NCI-H1092 treated with DMSO at 0.1 percent for 48 hours (cell line): ENCODE measurements around the gene NTRK3.

Source experiments
- DNase-seq: peaks from one replicate; lab custom pipeline; 2025; lab: John Stamatoyannopoulos, UW

The NTRK3 gene

DNA sequence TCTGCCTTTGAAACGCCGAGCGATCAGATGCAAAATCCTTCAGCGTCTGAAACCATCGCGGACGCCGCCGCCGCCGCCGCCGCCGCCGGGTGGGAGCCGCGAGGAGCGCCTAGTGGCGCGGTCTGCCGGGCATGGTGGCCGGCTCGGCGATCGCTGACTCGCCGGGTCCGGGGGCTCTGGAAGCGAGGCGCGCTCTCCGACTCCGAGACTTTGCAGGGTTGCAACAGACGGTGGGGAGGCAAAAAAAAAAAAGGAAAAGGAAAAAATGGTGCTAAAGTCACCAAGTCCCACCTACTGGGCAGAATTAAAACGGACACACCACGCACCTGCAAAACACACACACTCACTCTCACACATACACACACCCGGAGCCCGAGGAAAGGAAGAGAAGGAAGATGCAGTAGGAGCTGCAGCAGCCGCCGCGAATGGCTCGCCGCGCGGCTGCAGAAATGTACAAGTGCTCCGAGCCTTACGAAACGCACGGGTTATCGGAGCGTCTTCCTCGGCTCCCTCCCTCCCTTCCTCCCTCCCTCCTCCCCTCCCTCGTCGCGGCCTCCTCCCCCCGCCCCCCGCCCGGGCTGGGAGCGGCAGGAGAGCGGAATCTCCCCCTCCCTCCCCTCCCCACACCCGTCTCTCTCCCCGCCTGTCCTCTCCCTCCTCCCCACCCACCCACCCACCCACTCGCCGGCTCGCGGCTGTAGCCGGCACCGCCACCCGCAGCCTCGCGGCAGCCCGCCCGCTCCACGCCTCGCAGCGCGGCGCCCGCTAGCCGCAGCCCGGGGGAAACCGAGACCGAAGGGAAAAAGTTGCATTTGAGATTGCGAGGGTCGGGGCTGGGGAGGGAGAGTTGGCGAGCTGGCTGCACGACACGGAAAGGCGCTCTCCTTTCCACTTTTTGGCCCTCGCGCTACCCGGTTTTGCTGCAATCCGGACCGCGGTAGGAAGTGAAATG lies at the start of gene NTRK3:
Gene NTRK3, minus strand, starts transcription at position 461 of the 952 bp plus-strand sequence. CDS start 586 bp downstream, outside the sequence.
- DNase-seq, result peak; percentile 27

DNA sequence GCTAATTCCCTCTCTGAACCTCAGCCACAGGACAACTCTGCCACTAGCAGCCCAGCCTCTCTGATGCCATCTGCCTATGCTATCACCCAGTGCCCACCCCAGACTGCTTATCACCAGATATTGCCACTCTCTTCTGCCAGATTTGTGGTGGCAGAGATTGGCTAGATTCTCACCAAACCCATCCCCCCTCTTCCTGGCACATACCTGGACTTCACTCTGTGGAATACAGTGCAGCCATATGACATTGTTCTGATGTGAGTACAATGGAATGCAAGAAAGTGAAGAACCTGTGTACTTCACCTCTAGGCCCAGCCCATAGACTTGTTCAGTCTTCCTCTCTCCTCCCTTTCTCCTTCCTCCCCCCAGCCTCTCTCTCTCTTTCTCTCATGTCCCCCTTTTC lies 46.9 kb upstream of the NTRK3 start:
- no peak for DNase-seq

DNA sequence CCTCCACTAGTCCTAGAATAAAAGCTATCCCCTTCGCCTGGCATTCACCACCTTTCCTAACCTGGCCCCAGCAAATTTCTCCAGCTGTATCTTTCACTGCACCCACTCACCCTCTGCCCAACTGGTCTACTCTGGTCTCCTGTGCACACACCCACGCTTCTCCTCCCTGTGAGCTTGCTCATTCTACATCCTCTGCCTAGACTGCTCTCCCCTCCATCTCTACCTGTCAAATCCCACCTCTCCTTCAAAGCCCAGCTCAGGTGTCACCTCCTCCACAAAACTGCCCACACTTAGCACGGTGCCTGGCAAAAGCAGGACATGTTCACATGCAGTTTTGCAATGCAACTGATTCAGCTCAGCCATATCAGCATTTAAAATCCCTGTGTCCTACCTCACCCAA lies 45.8 kb upstream of the NTRK3 start:
- DNase-seq, result no peak

DNA sequence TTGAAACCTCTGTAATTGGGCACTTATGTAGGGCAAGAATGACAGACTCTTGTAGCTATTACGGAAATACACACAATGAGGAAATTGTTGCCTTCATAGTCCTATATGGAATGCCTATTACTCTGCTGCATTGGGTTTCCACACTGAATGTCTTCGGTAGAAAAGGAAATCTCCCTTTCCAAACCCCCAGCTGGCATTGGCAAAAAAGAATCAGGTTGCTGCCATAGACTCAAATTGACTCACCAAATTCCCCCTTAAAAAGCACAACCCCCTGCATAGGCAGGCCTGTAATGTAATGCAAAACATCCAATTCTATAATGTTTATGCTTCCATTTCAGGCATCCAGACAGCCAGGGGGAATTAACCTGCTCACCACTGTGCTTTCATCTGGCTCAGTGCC lies 44.8 kb upstream of the NTRK3 start:
- no peak for DNase-seq

DNA sequence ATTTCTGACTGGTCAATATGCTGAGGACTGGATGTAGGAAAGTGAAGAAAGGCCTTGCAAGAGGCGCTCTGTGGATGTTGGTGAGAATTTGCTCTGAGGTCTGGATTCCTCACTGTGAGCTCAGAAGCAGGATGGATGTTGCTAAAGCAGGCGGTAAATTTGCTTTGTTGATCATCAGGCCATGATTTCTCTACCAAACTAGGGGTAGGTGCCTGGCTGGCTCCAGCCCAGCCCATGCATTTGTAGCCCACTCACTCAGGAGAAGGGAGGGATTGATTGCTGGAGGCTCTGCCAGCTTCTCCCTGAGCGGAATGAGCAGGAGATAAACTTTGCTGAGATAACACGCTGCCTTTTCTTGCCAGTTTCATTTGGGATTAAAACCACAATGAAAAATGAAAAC lies 44.3 kb upstream of the NTRK3 start:
- DNase-seq, result no peak

DNA sequence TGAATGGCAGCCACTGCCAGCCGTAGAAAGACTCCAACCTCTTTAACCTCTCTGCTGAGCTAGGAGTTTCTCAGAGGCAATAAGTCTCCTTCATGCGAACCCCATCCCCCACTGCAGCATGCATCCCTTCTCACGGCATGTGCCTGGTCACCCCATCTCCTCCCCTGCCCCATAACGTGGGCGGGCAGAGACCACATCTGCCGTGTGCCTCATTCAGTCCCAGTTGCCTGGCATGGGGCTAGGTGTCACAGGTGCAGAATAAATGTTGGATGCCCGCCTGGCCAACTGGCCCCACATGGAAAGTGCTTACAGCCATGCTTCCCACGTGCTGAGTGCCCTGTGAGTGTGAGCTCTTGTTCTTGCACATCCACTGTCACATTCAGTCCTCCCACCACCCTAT lies 43.5 kb upstream of the NTRK3 start:
- DNase-seq, result no peak

DNA sequence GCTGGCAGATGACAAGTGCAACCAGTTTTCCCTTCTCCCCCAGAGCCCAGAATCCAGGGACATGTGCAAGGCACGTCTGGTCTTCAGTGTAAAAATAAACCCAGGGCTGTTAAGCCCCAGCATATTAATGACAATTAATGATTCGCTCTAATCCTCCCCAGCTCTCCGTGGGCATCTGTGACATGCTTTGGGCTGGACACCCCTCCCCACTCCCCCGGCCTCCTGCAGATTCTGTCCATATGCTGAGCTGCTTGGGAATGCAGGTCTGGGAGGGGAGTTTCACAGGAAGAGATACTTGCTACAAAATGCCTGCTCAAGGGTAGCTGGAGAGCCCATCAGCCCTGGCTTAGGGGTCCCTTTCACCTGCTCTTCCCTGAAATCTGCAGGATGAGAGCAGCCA lies 43.0 kb upstream of the NTRK3 start:
- DNase-seq, result no peak

DNA sequence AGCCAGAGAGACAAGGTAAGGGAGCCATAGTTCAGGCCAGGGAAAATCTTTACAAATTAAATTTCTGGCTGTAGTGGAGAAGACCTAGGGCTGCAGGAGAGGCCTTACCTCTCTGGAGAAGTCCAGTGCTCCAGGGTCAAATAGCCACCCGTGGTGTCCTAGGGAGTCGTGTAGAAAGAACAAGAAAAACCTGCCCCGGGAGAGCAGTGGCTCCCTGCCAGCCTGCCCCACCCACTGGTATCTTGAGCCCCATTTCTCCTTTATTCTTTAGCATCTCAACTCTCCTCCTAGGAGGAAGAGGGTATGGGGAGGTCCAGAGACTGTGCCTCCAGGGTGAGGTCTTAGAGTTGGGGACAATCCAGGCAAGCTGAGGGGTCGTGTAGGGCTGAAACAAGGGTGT lies 32.1 kb upstream of the NTRK3 start:
- DNase-seq, result no peak

DNA sequence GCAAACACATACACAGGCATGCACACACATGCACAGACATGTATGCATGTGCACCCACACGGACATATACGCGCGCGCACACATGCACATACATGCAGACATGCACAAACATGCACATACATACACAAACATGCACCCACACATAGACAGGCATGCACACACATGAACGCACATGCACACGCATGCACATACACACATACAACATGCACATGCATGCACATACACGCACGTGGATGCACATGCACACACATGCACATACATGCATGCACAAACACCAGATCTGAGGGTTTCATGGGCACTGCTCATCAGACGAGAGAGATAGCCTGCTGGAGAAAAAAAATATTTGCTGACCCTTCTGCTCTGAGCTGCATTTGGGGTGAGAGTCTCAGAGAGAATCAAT lies 31.7 kb upstream of the NTRK3 start:
- DNase-seq, result no peak

DNA sequence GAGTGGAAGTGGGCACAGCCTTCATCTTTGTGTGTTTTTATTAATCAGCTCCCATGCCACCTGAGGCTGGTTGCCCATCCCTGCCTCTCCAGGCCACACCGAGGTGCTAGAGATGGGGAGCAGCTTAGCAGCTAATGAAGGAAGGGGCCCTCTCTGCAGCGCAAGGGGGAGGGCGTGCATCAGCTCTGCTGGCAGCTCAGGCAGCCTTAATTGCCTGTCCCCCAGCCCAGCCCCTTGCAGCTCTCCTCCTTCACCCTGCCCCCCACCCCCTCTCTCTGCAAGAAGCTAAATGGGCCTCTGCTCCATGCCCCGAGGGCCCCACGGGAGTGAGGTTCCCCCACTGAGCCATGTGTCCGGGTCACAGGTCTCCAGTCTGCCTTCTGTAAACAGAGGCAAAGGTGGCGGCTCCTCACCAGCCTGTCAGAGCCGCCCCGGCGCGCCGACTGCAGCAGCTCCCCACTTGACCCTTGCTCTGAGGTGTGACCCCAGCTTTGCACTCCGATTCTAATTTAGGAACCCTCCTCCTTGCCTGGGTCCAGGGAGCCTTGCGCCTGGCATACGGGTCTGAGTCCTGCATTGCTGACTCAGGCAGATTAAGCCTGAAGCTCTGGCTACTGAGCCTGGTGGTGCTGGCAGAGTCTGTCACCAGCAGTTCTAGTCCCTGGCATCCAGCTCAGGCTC lies 27.9 kb upstream of the NTRK3 start:
- no peak for DNase-seq

DNA sequence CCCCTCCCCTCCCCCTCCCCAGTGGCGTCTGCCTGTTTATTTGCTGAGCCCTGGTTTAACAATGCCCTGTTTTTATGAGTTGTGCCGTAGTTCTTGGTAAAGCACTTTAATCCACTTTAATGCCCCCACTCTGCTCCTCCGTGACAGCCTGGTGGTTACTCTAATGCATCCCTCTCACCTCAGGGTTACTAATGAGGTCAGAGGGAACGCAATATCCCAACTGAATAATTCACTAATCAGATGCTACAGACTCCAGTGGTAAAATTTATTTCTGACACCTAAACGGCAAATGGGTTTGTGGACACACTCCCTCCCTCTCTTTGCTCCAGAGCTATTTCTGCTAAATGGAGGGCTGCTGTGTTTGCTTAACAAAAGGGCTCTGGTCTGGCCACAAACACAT lies 26.1 kb upstream of the NTRK3 start:
- no peak for DNase-seq

DNA sequence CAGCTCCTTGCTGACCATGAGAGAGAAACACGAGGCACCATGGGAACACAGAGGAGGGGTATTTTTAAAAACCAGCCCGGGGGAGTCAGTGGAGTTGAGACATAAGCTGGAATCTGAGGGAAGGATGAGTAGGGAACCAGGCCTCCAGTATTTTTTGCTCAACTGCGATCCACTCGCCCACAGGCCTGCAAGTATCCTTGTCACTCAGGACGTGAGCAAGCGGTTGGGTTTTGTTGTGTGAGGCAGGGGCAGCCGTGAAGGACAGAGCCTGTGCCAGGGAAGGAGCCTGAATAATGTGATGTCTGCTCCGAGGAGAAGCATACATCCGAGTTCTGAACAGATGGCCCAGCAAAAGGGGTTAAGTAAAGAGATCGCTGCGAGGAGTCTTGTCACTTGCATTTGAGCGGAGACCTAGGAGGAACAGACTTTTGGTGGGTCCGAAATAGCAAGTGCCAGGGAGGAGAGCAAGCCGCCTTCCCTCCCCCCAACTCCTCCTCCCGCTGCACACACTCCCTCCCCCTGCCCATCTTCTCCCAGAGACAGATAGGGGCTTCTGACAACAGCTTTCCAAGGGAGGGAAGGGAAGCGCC lies 20.4 kb upstream of the NTRK3 start:
- DNase-seq, result no peak

DNA sequence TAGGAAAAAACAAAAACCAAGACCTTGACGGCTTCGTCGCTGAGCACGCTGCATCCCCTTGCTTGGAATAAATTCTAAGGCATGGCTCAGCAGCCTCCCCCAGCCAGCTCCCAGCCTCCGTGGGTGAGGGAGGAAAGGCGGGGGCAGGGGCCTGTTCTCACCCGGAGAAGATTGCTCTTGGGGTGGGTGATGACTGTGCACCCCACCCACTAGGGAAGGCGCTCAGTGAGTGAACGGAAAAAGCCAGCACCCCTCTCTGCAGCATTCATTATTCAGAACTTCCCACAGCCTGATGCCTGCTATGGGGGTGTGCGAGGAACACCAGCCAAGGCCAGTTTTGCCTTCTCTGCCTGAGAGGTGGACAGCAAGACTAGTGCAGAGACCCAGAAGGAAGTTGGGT lies 19.3 kb upstream of the NTRK3 start:
- no peak for DNase-seq

DNA sequence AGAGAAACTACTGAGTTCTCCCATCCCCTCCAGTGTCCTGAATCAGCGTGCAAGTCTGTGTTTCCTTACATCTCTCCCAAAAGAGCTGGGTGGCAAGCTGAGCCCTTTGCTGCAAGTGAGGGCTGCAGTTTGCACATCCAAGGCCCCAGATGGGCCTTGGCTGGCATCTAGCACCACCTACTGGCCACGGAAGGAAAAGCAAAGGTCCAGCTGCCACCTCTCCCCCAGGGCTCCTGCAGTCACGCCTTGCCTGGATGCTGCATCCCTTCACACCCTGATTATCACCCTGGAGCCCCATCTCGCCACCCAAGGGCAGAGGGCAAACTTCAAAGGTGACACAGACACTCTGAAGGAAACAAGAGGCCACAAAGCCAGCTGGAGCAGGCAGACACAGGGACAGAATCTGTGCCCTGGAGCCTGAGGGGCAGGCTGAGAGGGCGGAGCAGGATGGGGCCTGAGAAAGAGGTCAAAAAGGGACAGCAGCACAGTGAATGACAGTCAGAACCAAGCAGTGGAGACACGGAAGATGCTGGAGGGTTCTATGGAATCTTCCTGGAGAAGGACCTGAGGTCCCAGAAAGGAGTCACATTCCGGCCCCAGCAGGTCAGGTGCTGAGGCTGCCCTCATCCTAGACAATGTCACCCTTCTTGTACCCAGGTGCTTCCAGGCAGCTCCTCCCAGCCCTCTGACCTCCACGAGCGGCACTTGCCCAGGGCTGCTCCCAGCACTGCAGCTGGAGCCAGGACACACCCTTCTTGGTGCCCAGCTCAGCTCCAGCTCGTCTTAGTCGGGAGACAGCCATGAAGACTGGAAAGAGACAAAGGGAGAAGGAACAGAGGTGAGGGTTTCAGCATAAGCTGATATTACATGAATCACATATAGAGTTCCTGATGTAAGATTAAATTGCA lies 18.3 kb upstream of the NTRK3 start:
- DNase-seq, result peak; percentile 32

DNA sequence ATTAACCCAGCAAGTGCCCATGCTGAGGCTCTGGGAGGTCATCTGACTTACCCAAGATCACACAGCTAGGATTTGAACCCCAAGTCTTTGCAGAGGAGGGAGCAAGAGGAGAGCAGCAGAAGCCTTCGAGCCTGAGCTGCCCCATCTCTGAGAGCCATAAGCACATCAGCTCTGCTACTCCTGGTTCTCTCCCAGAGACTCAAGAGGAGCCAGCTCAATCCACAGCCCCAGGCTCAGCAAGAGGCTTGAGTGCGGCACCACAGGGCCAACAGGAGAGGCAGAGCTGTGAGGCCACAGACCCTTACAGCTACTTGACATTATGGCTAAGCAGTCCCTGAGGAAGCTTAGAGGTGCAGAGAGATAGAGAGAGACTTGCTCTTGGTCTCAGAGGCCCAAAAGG lies 15.9 kb upstream of the NTRK3 start:
- no peak for DNase-seq

DNA sequence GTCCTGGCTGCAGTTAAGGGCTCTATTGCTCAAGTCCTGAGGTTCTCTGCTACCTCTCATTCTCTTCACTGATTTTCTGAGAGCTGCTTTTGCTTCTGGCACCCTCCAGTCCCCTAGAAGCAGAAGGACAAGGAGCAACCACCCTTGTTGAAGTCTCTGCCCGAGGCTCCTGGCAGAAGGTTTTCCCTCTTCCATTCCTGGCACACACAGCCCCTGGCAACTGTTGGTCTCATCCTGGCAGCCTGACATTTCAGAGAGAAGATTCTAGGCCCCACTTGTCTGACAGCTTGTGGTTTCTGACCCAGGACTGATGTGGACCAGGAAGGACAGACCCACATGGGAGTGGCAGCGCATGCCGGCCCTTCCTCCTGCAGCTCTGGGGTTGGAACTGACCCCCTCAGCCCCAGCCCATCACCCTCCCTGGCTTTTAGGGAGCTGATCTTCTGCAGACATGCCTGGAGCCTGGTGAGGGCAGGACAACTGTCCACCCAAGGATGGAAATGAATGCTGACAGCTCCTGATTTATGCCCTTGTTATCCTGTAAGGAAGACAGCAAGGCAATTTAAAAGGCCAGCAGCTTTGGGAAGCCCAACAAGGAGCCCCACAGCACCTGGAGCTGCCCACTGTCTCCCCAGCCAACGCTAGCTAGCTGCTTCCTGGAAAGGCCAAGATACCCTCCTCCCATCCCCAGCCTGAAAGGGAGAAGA lies 13.0 kb upstream of the NTRK3 start:
- DNase-seq, result no peak

DNA sequence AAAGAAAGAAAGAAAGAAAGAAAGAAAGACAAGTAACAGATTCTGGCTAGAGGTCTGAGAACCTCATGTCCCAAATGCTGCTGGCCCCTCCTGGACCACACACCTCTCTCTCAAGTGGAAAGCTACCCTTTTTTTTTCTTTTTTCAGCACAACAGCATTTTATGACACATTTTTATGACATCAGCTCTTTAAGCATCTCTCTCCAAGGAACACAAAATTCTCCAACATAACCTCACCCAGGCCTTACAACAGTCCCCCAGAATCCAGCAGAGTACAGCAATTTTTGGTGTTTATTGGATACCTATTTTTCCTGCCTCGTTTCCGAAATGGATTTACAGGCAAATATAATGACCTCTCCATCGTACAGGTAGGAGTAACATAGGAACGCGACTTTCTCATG lies 11.2 kb upstream of the NTRK3 start:
- no peak for DNase-seq

DNA sequence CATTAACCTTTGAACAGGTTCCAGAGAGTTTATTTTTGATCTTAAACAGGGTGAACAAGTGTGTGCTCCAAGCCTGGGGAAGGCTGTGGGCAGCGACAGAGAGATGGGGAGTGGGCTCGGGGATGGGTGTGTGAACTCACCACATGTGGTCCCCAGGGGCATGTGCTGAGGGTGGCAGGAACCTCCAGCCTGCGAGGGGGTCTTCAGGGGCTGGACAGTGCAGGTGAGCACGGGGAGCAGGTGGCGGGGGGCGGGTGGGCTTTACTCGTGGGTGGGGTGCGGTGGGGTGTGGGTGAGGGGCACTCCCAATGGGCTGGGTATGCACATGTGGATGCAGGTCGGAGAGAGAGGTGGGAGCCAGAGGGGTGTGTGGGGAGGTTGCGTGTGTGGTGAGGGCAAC lies 9.6 kb upstream of the NTRK3 start:
- DNase-seq, result no peak

DNA sequence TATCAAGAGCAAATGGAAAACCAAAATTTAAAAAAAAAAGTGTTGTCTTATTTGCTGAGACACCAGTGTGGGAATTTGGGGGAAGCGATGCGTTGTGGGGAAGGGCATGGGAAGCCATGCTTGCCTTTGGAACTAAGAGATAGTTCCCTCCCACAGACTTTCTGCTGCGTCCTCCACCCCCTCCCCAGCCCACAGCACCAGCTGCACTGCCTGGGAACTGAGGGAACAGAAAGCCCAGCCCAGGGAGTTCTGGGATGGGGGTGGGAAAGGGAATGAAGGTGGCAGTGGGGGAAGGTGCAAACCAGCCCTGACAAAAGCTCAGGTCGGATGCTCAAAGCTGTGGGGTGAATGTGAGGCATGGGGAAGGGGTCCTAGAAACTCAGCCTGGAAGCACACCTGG lies 8.1 kb upstream of the NTRK3 start:
- no peak for DNase-seq

DNA sequence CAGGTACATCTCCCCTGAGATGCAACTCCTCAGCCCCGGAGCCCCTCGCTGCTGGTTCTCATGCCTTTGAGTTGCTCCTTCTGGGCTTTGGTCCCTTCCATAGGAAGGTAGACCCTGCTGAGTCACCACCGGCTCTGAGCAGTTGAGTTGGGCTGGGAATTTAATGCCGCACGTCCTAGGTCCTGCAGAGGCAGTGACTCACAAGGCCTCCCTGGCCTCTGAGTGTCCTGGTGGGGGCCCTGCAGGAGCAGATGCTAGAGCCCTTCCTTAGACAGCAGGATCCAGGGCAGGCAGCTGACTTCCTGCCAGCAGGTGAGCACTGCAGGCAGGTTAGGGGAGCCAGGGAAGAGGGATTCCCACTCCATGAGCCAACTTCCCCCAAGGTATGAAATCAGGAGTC lies 5.5 kb upstream of the NTRK3 start:
- no peak for DNase-seq

DNA sequence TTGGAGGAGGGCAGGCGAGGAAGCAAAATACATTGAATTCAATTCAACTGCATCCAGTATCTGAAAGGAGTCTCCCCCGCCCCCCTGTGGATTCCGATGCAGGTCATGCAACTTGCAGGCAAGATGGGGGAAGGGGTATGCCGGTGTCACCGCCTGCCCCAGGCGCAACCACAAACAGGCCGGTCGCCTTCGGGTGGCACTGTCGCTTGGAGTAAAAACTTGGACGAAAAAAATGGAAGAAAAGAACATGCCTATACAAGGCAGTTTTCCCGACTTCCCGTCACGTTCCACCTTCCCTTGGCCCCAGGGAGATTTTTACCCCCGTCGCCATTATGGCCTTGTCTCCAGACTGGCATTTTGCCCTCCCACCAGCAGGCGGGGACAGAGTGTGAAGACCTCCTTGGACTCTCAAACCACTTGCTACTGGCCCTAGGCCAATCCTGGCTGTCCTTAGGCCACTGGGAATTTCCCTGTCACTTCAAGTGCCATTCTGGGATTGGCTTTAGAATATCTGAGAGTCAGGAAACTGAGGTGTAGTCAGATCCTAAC lies 1.6 kb upstream of the NTRK3 start:
- DNase-seq, result no peak
